Large intestine (tissue), 3 donors: Measurements from ENCODE around the gene PTPRM. TPM values are rescaled to one million over a fixed set of nuclear protein-coding genes. Genes with fewer than 3 reads are reported as not detected.

Experiments used
- DNase-seq, 2 donors: peaks; one replicate each; pipeline versions ENCODE4 v3.0.0 to v3.0.0-alpha.2; 2013
- H3K27ac ChIP-seq: one replicate; pipeline ENCODE4 v1.5.1; 2013; ENCODE audit warnings: low read length
- H3K27me3 ChIP-seq: 2 replicates; pipeline ENCODE4 v1.6.1; 2013; ENCODE audit warnings: low read length; ENCODE audit not compliant: control insufficient read depth, insufficient read depth
- H3K36me3 ChIP-seq: 2 replicates; pipeline ENCODE4 v1.6.1; 2013; ENCODE audit warnings: low read length; ENCODE audit not compliant: control insufficient read depth, insufficient read depth
- H3K4me1 ChIP-seq: one replicate; pipeline ENCODE4 v1.6.1; 2013; ENCODE audit warnings: low read length; ENCODE audit not compliant: control insufficient read depth, insufficient read depth
- H3K4me3 ChIP-seq: one replicate; pipeline ENCODE4 v1.5.1; 2013; ENCODE audit warnings: low read length
- H3K9me3 ChIP-seq: one replicate; pipeline ENCODE4 v1.6.1; 2013; ENCODE audit warnings: mild to moderate bottlenecking, low read depth, low read length, moderate library complexity; ENCODE audit not compliant: control insufficient read depth
- WGBS: methylation state at CpG from one replicate; pipeline ENCODE4 v1.1.5; 2013; ENCODE audit warnings: low lambda C conversion rate; ENCODE audit not compliant: insufficient coverage; 5-methylcytosine and 5-hydroxymethylcytosine counted together
- polyA plus RNA-seq: library from polyadenylated mRNA; unstranded; fragments of 120-200 nt; gene quantifications from one replicate; pipeline ENCODE4 v1.2.1, GENCODE V29; 2013

The PTPRM gene
- polyA plus RNA-seq, 1 donor: 27.2 TPM

GRCh38 chr18:7598167-7599047, 31.3 kb downstream of the PTPRM start:
- no peaks in the 10 kb centered on the region for H3K27me3 ChIP-seq
- no peak for DNase-seq
- WGBS: 100% methylated on average over 2 of the region's 7 CpGs
- H3K36me3 ChIP-seq: no peaks in the 10 kb centered on the region
- H3K27ac ChIP-seq: no peak overlapping the region
- H3K4me3 ChIP-seq: no peak overlapping the region
- H3K9me3 ChIP-seq: no peaks in the 10 kb centered on the region
- no peaks in the 10 kb centered on the region for H3K4me1 ChIP-seq

DNA sequence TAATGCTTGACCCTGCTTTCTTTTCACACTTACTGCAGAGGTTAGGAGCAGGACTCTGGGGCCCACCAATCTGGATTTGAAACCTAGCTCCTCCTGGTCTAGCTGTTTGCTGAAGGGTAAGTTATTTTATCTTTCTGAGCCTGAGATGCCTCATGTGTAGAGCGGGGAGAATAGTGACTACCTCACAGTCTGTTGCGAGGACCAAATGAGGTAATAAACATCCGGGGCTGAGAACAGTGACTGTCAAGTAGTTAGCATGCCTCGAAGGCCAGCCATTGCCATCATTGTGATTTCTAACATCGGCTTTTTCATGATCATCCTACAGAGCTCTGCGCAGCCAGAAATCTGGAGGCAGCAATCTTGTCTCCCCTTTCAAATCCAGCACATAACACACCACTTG, 32.9 kb downstream of the PTPRM start:
- WGBS: no CpG with 5 or more reads among the region's 6 CpGs
- no peaks in the 10 kb centered on the region for H3K4me1 ChIP-seq
- H3K27ac ChIP-seq: no peak overlapping the region

DNA sequence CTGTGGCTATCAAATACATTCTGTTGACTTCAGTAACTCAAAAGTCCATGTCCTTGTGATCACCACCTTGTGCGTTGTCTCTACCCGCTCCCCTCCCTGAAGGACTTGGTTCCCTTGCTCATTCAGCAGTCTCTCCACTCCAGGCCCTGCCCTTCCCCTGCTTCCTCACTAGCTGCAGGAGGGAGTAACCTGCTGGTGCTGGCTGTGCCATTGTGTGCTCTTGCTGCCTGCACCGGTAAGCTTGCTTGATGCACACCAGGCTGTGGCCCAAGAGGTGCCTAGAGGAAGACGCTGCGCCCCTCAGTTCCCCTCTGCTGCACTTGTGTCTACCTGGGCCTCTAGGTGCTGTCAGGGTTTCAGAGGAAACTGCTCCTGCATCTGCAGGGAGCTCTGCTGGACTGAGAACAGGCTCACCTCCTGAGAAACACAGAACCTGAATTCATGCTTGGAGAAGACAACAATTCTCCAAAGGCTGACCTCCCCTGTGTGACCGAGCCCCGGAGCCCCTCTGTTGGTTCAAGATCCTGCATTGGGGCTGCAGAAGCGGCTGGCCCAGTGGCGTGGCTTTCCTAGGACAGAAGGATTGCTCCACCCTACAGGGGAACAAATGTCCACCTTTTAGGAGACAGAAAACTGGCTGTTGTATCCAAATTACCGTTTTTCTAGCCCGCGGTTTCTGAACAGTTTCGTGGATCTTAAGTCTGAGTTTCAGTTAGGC, 33.6 kb downstream of the PTPRM start:
- DNase-seq: no peak
- Histone ChIP-seq H3K27me3 (no peaks in the 10 kb centered on the region), H3K36me3 (no peaks in the 10 kb centered on the region), H3K27ac (no peak overlapping the region), H3K4me3 (no peak overlapping the region), H3K4me1 (no peaks in the 10 kb centered on the region), H3K9me3 (no peaks in the 10 kb centered on the region)
- WGBS: no CpG with 5 or more reads among the region's 13 CpGs

More for the DNA sequence above, 32.9 kb downstream of the PTPRM start:
- no peaks in the 10 kb centered on the region for H3K36me3 ChIP-seq
- no peaks in the 10 kb centered on the region for H3K9me3 ChIP-seq
- no peaks in the 10 kb centered on the region for H3K27me3 ChIP-seq
- no peak for DNase-seq
- no peak overlapping the region for H3K4me3 ChIP-seq

DNA sequence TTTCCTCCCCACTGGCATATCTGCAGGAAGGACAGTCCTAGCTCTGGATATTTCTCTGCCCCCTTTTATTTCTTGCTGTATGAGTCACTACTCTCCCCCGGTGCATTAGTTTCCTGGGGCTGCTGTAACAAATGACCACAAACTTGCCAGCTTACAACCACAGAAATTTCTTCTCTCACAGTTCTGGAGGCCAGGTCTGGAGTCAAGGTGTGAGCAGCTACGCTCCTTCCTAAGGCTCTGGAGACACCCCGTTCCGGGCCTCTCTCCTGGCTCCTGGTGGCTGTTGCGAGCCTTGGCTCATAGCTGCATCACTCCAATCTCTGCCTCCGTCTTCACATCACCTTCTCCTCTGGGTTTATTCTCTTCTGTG, 34.1 kb downstream of the PTPRM start:
- Histone ChIP-seq H3K27me3 (no peaks in the 10 kb centered on the region), H3K27ac (no peak overlapping the region), H3K4me1 (no peaks in the 10 kb centered on the region), H3K4me3 (no peak overlapping the region), H3K9me3 (no peaks in the 10 kb centered on the region), H3K36me3 (no peaks in the 10 kb centered on the region)
- no CpG with 5 or more reads among the region's 6 CpGs for WGBS
- no peak for DNase-seq

DNA sequence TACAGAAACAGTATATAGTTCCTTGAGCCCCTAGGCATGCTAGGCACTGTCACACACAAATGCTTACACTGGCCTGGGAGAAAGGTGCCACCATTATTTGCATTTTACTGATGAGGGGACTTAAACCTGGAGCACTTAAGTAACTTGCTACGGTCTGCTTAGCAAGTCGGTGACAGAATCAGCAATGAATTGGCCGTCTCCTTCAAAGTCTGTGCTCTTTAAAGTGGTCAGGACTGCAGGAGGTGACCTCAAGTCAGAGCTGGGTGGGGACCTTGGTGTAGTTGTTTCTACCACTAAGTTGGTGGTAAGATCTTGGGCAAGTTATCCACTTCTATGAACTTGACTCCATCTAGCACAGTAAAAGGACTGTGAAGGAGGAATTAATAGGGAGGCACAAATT, 34.8 kb downstream of the PTPRM start:
- H3K9me3 ChIP-seq: no peaks in the 10 kb centered on the region
- no peak overlapping the region for H3K27ac ChIP-seq
- H3K4me3 ChIP-seq: no peak overlapping the region
- DNase-seq: no peak
- H3K4me1 ChIP-seq: no peaks in the 10 kb centered on the region
- no peaks in the 10 kb centered on the region for H3K36me3 ChIP-seq
- no CpG with 5 or more reads among the region's 3 CpGs for WGBS
- H3K27me3 ChIP-seq: no peaks in the 10 kb centered on the region

- no peak for DNase-seq
- H3K4me1 ChIP-seq: no peaks in the 10 kb centered on the region
- H3K36me3 ChIP-seq: no peaks in the 10 kb centered on the region
- H3K27me3 ChIP-seq: no peaks in the 10 kb centered on the region
- H3K27ac ChIP-seq: no peak overlapping the region
- no CpG with 5 or more reads among the region's 4 CpGs for WGBS
- H3K4me3 ChIP-seq: no peak overlapping the region
- H3K9me3 ChIP-seq: no peaks in the 10 kb centered on the region
Measured at GRCh38 chr18:7603259-7604000, 36.3 kb downstream of the PTPRM start.

DNA sequence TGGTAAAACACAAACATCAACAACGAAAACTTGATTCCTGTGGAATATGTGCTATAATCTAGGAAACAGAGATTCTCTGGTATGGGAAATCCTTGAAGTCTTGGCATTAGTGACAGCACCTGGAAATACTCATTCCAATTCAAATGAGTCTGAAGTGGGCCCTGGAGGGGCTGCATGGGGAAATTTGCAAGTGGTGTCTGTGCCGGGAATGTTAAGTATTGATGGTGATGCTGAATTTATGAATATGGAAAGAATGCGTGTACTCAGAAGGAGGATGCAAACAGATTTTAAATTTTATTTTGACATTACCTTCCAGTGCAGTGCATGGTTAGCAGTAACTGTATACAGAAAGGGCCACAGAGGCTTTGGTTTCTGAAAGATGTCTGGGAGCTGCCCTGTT, 37.2 kb downstream of the PTPRM start:
- DNase-seq: no peak
- Histone ChIP-seq H3K27ac (no peak overlapping the region), H3K4me1 (no peaks in the 10 kb centered on the region), H3K9me3 (no peaks in the 10 kb centered on the region), H3K4me3 (no peak overlapping the region), H3K27me3 (no peaks in the 10 kb centered on the region), H3K36me3 (no peaks in the 10 kb centered on the region)
- WGBS: 100% methylated on average over 2 of the region's 3 CpGs

DNA sequence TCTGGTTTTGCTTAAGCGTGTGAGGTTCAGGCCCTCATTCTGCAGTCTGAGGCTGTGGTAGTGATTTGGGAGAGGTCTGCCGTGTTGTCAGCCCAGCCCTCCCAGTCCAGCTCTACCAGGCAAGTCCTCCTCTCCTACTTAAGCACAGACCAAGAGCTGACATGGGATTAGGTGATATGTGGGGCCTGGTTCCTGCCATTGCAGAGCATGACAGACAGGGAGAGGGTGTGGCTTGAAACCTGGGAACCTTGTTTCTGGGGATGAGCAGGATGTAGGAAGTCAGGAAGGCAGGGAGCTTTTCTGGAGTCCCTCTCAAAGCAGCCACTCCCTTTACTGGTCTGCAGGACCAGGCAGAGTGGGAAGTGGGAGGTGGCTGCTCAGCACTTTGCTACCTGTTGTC, 38.6 kb downstream of the PTPRM start:
- H3K4me1 ChIP-seq: no peaks in the 10 kb centered on the region
- no peaks in the 10 kb centered on the region for H3K9me3 ChIP-seq
- WGBS: no CpG with 5 or more reads among the region's 2 CpGs
- no peak for DNase-seq
- H3K27ac ChIP-seq: no peak overlapping the region
- no peaks in the 10 kb centered on the region for H3K27me3 ChIP-seq
- no peak overlapping the region for H3K4me3 ChIP-seq
- no peaks in the 10 kb centered on the region for H3K36me3 ChIP-seq

- H3K4me3 ChIP-seq: no peak overlapping the region
- WGBS: no CpG with 5 or more reads among the region's 12 CpGs
- H3K9me3 ChIP-seq: no peaks in the 10 kb centered on the region
- H3K27ac ChIP-seq: no peak overlapping the region
- no peaks in the 10 kb centered on the region for H3K36me3 ChIP-seq
- H3K27me3 ChIP-seq: no peaks in the 10 kb centered on the region
- H3K4me1 ChIP-seq: no peaks in the 10 kb centered on the region
- DNase-seq: no peak
Measured at GRCh38 chr18:7607540-7608173, 40.5 kb downstream of the PTPRM start.

GRCh38 chr18:7608174-7608550, 41.0 kb downstream of the PTPRM start:
- Histone ChIP-seq H3K27ac (no peak overlapping the region), H3K4me3 (no peak overlapping the region), H3K4me1 (no peaks in the 10 kb centered on the region), H3K9me3 (no peaks in the 10 kb centered on the region), H3K36me3 (no peaks in the 10 kb centered on the region), H3K27me3 (no peaks in the 10 kb centered on the region)
- DNase-seq: no peak
- 80% methylated on average over 1 of the region's 1 CpG for whole genome bisulfite sequencing
